ENCODE results near the gene LRP10. TPM values are rescaled to one million over a fixed set of nuclear protein-coding genes. Genes with fewer than 3 reads are reported as not detected.

Gene LRP10
- total RNA-seq, 1 experiment from 2014 or later, result 48.8 TPM

- in situ Hi-C loops (cut with HindIII; ENCODE audit: low pct_unique_long_range_greater_than_20kb, low sequenced_read_pairs), result no loop called here
- DNase-seq (ENCODE audit: low read depth), result peak; percentile 98
These were observed 57.8 kb downstream of the LRP10 start, which contains the start of gene PRMT5 for GRCh38 chr14:22929104-22929960. Gene PRMT5 (minus strand): TSS chr14:22929376. CDS start chr14:22929361, 15 bp downstream.

GRCh38 chr14:22929961-22930364 is 58.4 kb downstream of the LRP10 start:
- DNase-seq (ENCODE audit: low read depth), result no peak
- in situ Hi-C loops (cut with HindIII; ENCODE audit: low pct_unique_long_range_greater_than_20kb, low sequenced_read_pairs), result no loop called here

Other genes starting within 250 kb of the LRP10 start
- not detected in 2 replicates for gene OR6J1, start 227.4 kb upstream of the LRP10 start, total RNA-seq (2014; rRNA removed; shearing (Covaris generic); ENCODE audit: low replicate concordance)
- 71.3 and 79.1 TPM in 2 replicates for gene OXA1L, start 105.1 kb upstream of the LRP10 start, total RNA-seq (2014; rRNA removed; shearing (Covaris generic); ENCODE audit: low replicate concordance)
- gene SLC7A7, start 56.3 kb upstream of the LRP10 start, total RNA-seq (2014; rRNA removed; shearing (Covaris generic); ENCODE audit: low replicate concordance), result 0.38 and 7.7 TPM in 2 replicates
- gene MRPL52, start 41.9 kb upstream of the LRP10 start, total RNA-seq (2014; rRNA removed; shearing (Covaris generic); ENCODE audit: low replicate concordance), result 81.2 and 137 TPM in 2 replicates
- gene MMP14, start 35.2 kb upstream of the LRP10 start, total RNA-seq (2014; rRNA removed; shearing (Covaris generic); ENCODE audit: low replicate concordance), result not detected in 2 replicates
- not detected in 2 replicates for gene REM2, start 11.5 kb downstream of the LRP10 start, total RNA-seq (2014; rRNA removed; shearing (Covaris generic); ENCODE audit: low replicate concordance)
- 87.9 and 107 TPM in 2 replicates for gene RBM23, start 47.4 kb downstream of the LRP10 start, total RNA-seq (2014; rRNA removed; shearing (Covaris generic); ENCODE audit: low replicate concordance)
- 92.8 and 171 TPM in 2 replicates for gene PRMT5, start 57.6 kb downstream of the LRP10 start, total RNA-seq (2014; rRNA removed; shearing (Covaris generic); ENCODE audit: low replicate concordance)
- 120 and 155 TPM in 2 replicates for gene HAUS4, start 85.3 kb downstream of the LRP10 start, total RNA-seq (2014; rRNA removed; shearing (Covaris generic); ENCODE audit: low replicate concordance)
- gene AJUBA, start 110.8 kb downstream of the LRP10 start, total RNA-seq (2014; rRNA removed; shearing (Covaris generic); ENCODE audit: low replicate concordance), result 109 and 119 TPM in 2 replicates
- 5.5 and 21.9 TPM in 2 replicates for gene C14orf93, start 138.4 kb downstream of the LRP10 start, total RNA-seq (2014; rRNA removed; shearing (Covaris generic); ENCODE audit: low replicate concordance)
- gene PSMB5, start 163.2 kb downstream of the LRP10 start, total RNA-seq (2014; rRNA removed; shearing (Covaris generic); ENCODE audit: low replicate concordance), result 225 and 270 TPM in 2 replicates
- gene PSMB11, start 170.5 kb downstream of the LRP10 start, total RNA-seq (2014; rRNA removed; shearing (Covaris generic); ENCODE audit: low replicate concordance), result not detected in 2 replicates
- 7.6 and 9.5 TPM in 2 replicates for gene CDH24, start 185.8 kb downstream of the LRP10 start, total RNA-seq (2014; rRNA removed; shearing (Covaris generic); ENCODE audit: low replicate concordance)
- gene ACIN1, start 223.4 kb downstream of the LRP10 start, total RNA-seq (2014; rRNA removed; shearing (Covaris generic); ENCODE audit: low replicate concordance), result 31.6 and 49.1 TPM in 2 replicates
- 35.2 and 57.1 TPM in 2 replicates for gene C14orf119, start 223.8 kb downstream of the LRP10 start, total RNA-seq (2014; rRNA removed; shearing (Covaris generic); ENCODE audit: low replicate concordance)
- not detected in 2 replicates for gene CIROP, start 233.2 kb downstream of the LRP10 start, total RNA-seq (2014; rRNA removed; shearing (Covaris generic); ENCODE audit: low replicate concordance)
- not detected in 2 replicates for gene CEBPE, start 247.5 kb downstream of the LRP10 start, total RNA-seq (2014; rRNA removed; shearing (Covaris generic); ENCODE audit: low replicate concordance)